Embryonic facial prominence (tissue), 1 donor: ENCODE results near the gene SPATA33.
"Not testable (repeated sequence)": the region's sequence is repeated elsewhere in the genome, so short reads cannot be mapped to it uniquely, and the experiment has no call there.

ENCODE experiments used
- DNase-seq: peaks from one replicate; pipeline ENCODE4 v3.0.0-alpha.2; 2016; ENCODE audit errors: extremely low spot score

The SPATA33 gene

DNA sequence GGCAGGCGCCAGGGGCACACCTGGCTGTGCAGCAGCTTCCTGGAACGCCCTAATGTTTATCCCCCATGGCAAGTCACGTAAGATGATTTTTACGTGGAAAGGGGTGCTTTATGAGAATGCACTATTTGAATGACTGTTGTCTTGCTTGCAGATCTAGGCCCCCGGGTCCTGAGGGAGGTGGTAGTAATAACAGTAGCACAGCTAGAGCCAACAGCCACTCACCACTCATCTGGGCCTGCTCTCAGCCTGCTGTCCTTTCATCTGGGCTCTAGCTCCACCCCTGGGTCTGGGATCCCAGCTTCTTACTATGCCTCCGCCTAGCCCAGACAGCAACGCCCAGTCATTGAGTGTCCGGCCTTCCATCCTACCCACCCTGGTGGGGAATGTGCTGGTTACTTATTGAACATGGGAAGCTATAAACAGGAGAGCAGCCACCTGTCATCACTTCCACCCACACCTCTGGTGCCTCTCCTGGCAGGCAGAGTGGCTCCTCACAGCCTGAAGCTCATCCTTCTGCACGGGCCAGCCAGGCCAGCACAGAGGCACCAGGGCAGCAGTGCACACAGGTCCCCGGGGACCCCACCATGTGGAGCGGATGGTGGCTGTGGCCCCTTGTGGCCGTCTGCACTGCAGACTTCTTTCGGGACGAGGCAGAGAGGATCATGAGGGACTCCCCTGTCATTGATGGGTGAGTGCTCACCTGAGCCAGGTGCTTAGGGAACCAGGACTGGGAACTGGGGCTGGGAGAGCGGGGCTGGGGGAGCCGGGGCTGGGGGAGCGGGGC, 27.6 kb upstream of the SPATA33 start:
- no peak for DNase-seq

DNA sequence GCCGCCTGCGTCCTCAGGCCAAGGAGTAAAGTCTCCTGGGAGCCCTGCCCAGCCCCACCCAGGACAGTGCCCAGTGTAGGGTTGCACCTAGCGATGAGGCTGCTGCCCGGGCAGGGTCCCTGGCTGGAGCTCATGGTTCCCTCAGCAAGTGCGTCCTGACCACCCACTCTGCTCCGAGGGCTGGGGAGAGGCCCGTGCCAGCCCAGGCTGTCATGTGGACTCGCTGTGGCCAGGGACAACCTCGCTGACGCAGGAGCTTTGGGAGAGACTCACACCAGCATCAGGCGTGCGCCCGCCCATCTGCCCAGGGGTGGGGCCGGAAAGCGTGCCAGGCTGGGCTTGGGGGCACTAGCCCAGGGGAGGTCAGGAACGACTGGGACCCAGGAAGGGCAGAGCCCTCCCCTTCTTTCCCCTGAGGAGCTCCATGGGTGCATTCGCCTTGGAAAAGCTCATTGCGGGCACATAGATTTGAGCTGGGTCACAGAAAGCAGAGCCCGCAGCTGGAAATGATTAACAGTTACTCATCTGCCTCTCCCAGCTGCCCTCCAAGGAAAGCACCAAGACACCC, 24.5 kb upstream of the SPATA33 start:
- no peak for DNase-seq

- not testable (repeated sequence) for DNase-seq
Observed at GRCh38 chr16:89634463-89635385, 22.9 kb upstream of the SPATA33 start.

GRCh38 chr16:89636663-89637062, 21.0 kb upstream of the SPATA33 start:
- no peak for DNase-seq

GRCh38 chr16:89637379-89637778, 20.3 kb upstream of the SPATA33 start:
- DNase-seq = no peak

DNA sequence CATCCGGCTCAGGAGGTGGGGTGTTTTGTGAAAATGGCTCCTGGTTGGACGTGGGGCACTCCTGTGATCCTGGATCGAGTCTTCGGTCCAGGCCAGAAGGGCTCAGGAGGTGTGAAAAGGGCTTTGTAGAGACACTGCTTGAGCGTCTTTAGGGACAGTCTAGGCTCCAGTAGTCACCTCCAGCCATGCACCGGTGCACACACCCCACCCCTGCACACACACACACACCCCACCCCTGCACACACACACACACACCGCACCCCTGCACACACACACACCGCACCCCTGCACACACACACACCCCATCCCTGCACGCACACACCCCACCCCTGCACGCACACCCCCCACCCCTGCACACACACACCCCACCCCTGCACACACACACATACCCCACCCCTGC, 19.2 kb upstream of the SPATA33 start:
- no peak for DNase-seq

DNA sequence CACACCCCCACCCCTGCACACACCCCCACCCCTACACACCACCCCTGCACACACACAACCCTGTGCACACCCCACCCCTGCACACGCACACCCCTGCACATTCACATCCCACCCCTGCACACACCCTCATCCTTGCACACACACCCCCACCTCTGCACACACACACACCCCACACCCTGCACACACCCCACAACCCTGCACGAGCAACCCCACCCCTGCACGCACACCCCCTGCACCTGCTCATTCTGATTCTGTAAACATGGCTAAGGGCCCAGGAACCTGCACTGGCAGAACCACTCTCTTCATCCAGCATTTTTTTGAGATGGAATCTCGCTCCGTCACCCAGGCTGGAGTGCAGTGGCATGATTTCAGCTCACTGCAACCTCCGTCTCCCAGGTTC, 18.3 kb upstream of the SPATA33 start:
- no peak for DNase-seq

- DNase-seq = no peak
Observed at GRCh38 chr16:89641458-89642119, 16.0 kb upstream of the SPATA33 start.

GRCh38 chr16:89642574-89642973, 15.1 kb upstream of the SPATA33 start:
- no peak for DNase-seq

DNA sequence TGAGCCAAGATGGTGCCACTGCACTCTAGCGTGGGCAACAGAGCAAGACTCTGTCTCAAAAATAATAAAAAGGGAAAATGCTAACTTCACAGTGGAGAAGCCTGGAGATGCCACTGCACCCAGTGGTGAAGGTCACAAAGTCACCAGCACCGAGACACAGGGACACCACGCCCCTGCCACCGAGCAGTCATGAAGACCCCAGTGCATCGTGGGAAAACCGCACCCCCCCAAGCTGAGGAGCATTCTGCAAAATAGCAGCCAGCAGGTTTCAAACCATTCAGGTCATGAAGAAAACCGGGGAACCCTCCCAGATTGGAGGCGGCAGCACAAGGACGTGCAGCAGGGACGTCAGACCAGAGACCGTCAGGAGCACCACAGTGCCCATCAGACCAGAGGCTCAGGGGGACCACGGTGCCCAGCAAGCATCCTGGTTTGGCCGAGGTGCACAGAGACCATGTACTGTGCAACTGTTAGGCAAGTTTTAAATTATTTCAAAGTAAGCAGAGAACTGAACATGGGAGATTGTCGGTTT, 13.8 kb upstream of the SPATA33 start:
- no peak for DNase-seq

- no peak for DNase-seq
Observed at GRCh38 chr16:89645122-89645521, 12.5 kb upstream of the SPATA33 start.

DNA sequence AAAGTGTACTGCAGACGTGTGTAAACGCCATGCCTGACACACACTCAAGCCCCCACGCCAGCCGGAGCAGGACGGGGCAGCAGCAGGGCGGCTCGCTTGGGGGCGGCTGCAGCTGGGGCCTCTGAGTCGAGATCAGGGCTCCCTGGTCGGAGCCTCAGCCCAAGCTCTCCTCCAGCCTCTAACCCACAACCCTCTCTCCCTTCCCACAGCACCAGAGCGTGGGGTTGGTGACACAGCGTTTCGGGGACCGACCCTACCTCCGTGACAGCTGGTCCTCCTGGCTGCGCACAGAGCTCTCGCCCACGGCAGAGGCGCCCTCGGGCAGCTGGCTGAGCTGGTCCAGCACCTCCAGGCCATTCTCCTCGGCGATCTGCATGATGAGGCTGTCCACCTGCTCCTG, 11.4 kb upstream of the SPATA33 start:
- DNase-seq = no peak

DNA sequence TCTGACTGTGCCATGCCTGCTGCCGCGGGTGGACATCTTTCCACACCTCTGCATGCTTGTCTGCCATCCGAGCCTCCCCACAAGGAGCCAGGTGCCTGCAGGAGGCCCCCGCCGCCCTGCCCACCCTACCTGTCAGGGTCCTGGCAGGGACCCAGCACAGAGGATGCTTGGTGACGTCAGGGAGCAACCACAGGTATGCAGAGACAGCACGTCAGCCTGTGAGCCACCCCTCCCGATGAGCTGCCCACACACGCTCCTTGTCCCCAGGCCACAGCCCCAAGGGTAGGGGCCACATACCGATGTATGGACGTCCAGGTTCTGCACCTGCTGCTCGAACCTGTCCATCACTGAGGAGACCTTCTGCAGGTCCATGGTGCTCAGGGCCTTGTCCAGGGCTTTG, 10.7 kb upstream of the SPATA33 start:
- no peak for DNase-seq

DNA sequence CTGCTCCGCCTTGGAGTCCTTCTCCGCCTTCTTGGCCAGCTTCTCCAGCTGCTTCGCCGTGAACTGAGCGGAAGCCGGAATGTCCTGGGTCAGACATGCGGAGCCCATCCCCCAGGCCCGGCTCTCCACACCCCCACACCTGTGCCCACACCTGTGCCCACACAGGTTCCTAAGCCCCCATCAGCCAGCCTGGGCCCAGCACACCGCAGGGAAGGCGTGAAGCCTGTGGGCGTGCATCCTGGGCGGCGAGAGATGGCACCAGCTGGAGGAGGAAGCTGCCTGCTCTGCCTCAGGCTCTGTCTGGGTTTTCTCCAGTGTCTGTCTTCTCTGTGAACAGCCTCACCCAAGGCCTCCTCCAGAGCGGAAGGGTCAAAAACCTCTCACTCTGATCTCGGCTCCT, 6.1 kb upstream of the SPATA33 start:
- DNase-seq = no peak

- no peak for DNase-seq
Observed at GRCh38 chr16:89653656-89654295, 3.9 kb upstream of the SPATA33 start.

DNA sequence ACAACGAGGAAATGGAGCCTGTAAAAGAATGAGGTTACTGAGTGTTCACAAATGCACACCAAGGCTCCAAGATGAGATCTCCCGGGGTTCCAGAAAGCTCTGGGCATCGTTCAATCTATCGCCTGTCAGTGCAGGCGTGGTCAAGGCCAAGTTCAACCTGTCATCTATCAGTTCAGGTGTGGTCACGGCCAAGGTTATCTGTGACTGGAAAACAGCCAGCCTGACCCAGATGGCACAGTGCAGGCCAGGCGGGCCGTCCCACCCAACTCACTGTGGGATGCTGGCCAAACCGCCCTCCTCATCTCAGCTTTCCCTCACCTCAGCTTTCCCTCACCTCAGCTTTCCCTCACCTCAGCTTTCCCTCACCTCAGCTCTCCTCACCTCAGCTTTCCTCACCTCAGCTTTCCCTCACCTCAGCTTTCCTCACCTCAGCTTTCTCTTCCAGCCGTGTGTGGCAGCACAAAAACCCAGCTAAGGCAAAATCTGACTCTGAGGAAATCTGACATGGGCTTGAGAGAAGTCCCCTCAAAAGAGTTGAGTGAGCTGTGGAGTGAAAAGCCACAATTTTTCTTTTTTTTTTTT, 2.5 kb upstream of the SPATA33 start:
- DNase-seq = no peak

GRCh38 chr16:89656435-89657121, 1.1 kb upstream of the SPATA33 start:
- no peak for DNase-seq

DNA sequence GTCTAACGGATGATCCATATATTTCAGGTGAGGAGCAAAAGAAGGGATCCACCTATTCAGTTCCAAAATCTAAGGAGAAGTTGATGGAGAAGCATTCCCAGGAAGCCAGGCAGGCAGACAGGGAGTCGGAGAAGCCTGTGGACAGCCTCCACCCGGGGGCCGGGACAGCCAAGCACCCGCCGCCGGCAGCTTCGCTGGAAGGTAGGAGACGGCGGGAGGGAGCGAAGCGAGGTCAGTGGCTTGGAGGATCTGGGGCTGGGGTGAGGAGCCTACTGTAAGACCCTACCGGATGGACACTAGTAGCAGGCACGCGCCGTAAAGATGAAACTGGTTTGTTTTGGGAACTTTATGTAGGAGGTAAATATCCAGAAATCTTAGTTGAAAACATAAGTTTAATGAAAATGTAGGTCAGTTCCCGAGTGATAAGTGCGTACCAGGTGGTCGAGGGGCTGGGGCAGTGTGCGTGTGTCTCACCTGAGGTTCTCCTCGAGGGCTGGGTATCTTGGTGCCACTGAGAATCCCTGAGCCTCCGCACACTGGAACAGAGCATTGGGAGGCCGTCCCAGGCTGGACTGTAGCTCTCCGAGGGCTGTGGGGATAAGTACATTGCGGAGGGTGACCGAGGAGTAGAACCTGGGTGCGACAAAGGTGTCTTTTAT, 714 bp downstream of the SPATA33 start:
- no peak for DNase-seq

DNA sequence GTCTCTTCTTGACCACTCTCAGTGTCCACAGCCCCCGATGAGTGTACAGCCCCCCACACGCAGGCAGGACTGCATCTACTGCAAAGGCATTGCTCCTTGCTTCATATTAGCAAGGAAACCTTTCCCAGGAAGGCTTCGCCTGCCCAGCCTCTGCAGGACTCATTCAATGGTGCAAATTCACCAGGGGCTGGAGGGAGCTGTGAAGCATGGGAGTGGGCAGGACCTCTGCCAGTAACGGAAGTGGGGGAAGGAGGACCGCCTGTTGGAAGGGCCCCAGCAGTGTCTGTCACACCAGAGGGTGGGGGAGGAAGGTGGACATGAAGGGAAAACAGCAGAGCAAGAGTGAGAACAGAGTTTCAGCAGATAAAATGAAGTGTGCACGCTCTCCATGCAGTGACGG, 2.5 kb downstream of the SPATA33 start:
- DNase-seq = no peak

GRCh38 chr16:89661215-89661614, 3.6 kb downstream of the SPATA33 start:
- DNase-seq = no peak
